Activated naive CD4-positive, alpha-beta T cell treated with anti-CD3 and anti-CD28 coated beads, Interleukin-2, amount 10 ng/mL, durations not matched to agents 7 days and 5 days (primary cell): ENCODE results near the gene PLXNA4.

ENCODE experiments used
- CTCF ChIA-PET: fragments of 350-600 bp; sonication (Branson Sonifier 250); formaldehyde crosslinking; loops from one replicate; lab custom pipeline; 2021; ENCODE audit warnings: antibody characterized with exemption; lab: Charles Lee
- DNase-seq: peaks from one replicate; pipeline ENCODE4 v3.0.0-alpha.2; 2020
- H3K27ac Mint-ChIP-seq: one replicate; pipeline ENCODE4 v1.8.0; 2021; ENCODE audit warnings: mild to moderate bottlenecking, moderate library complexity, mixed read lengths
- H3K27me3 Mint-ChIP-seq: one replicate; pipeline ENCODE4 v1.8.0; 2021; ENCODE audit warnings: mild to moderate bottlenecking, mixed read lengths
- H3K36me3 Mint-ChIP-seq: one replicate; pipeline ENCODE4 v1.8.0; 2021; ENCODE audit warnings: mixed read lengths
- H3K4me1 Mint-ChIP-seq: one replicate; pipeline ENCODE4 v1.8.0; 2021; ENCODE audit warnings: mixed read lengths
- H3K4me3 Mint-ChIP-seq: one replicate; pipeline ENCODE4 v1.8.0; 2021; ENCODE audit warnings: mild to moderate bottlenecking, moderate library complexity, mixed read lengths
- H3K9me3 Mint-ChIP-seq: one replicate; pipeline ENCODE4 v1.8.0; 2021; ENCODE audit warnings: mixed read lengths

The PLXNA4 gene

DNA sequence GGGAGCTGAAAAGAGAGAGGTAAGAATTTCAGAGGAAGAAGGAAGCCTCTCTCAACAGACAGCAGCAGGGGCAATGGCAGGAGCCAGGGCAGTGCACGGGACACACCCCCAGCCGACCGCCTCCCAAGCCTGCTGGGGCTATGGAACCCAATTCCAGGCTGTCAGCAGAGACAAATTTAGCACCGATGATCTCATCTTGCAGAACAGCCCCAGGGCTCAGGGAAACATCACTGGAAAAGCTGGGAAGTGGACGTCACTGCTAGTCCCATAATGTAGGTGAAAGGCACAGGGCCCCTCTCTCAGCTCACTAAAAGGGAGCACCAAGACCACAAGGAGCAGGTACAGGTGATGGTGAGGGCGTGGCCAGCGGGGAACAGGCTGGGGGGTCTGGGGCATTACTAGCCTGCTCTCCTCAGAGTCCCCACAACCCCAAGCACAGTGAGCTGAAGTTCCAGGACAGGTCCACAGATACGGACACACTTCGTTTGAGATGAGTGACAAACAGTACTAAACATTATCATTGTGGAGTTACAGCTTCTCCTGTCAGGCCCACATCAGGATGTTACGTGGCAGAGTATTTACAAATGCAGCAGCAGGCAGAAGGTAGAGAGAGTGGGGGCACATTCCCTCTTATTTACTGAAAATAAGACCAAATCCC, 103.7 kb downstream of the PLXNA4 start:
- Mint-ChIP-seq H3K27me3 (peaks cover 41% of the 10 kb centered on the region), H3K9me3 (peaks cover 6% of the 10 kb centered on the region), H3K36me3 (peaks cover 73% of the 10 kb centered on the region), H3K27ac (peak overlapping the region; percentile 89), H3K4me3 (no peak overlapping the region), H3K4me1 (peaks cover 89% of the 10 kb centered on the region)
- DNase-seq: no peak
- CTCF ChIA-PET: no interaction called here

DNA sequence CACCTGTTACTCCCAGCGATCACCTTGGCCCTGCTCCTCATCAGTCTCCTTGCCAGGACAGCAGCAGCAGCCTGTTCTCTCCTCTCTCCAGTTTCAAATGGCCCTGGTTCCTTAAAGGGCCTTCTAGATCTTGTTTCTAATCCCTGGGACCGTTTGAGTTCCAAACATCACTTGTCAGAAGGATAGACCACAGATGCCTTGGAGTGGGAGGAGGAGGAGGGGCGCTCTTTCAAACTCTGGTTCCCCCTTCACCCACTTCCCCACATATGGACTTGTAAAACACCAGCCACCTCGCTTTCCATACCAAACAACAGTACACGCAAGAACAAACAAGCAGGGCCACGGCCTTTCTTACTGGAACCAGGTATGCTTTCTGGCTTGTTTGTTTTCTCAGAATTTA, 104.8 kb downstream of the PLXNA4 start:
- Mint-ChIP-seq H3K27me3 (peaks cover 46% of the 10 kb centered on the region), H3K36me3 (peaks cover 73% of the 10 kb centered on the region), H3K4me3 (peak overlapping the region; percentile 4), H3K4me1 (peaks cover 82% of the 10 kb centered on the region), H3K9me3 (peaks cover 3% of the 10 kb centered on the region), H3K27ac (peak overlapping the region; percentile 89)
- DNase-seq: no peak
- CTCF ChIA-PET: no interaction called here

DNA sequence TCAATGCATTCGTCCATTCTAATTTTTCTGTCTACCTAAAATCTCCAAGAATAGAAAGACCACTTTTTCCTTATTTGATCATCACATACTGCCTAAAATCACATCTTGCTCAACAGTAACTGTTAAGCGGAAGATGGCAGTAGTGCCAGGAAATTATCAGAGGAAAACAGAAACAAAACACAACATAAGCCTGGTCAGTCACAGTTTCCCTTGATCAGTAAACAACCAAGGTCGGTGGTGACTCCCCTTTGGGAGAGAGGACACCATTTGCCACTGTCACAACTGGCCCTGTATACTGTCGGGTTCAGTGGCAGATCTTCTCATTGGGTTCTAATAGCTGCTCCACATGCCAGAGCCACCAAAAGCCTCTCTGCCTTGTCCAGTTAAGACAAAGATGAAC, 106.6 kb downstream of the PLXNA4 start:
- no peak overlapping the region for H3K27ac Mint-ChIP-seq
- peaks cover 71% of the 10 kb centered on the region for H3K36me3 Mint-ChIP-seq
- peaks cover 73% of the 10 kb centered on the region for H3K4me1 Mint-ChIP-seq
- H3K9me3 Mint-ChIP-seq: peaks cover 3% of the 10 kb centered on the region
- H3K27me3 Mint-ChIP-seq: peaks cover 35% of the 10 kb centered on the region
- H3K4me3 Mint-ChIP-seq: no peak overlapping the region
- DNase-seq: no peak
- CTCF ChIA-PET: no interaction called here

DNA sequence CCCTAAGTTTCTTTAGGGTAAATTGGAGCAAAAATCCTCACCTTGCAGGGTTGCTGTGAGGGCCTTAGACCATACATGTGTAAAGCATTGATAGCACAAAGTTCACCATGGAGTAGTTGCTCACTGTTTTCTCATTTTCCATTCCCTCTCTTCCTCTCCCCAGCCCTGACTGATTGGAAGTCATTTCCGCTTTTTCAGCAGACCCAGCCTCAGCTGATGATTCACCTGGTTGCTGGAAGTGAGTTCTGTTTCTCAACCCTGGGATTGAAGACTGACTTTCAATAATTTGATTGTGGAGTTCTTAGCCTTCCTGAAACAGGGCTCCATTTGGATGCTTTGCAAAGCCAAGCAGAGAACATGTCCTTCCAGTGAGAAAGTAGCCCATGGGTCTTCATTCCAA, 107.0 kb downstream of the PLXNA4 start:
- no peak for DNase-seq
- Mint-ChIP-seq H3K27ac (no peak overlapping the region), H3K9me3 (peaks cover 3% of the 10 kb centered on the region), H3K27me3 (peaks cover 31% of the 10 kb centered on the region), H3K4me1 (peaks cover 73% of the 10 kb centered on the region), H3K36me3 (peaks cover 73% of the 10 kb centered on the region), H3K4me3 (no peak overlapping the region)
- CTCF ChIA-PET: no interaction called here

DNA sequence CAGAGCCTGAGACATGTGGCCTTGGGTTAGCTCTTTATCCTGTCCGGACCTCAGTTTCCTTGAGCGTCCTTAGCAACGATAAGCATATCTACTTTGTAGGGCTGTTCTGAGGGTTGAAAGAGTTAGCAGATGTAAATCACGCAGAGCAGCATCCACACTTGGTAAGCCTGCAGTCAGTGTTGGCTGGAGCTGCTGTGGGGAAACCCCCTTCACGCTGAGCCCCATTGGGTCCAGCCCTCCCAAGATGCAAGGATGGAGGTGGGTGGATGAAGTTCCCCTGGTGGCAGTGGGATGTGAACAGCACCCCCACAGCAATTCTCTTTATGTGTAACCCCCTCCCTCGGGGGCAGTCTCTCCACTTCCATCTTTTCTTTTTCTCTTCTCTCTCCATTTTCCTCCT, 109.9 kb downstream of the PLXNA4 start:
- H3K27me3 Mint-ChIP-seq: peaks cover 13% of the 10 kb centered on the region
- H3K4me3 Mint-ChIP-seq: no peak overlapping the region
- peaks cover 73% of the 10 kb centered on the region for H3K4me1 Mint-ChIP-seq
- peaks cover 73% of the 10 kb centered on the region for H3K36me3 Mint-ChIP-seq
- peak overlapping the region; percentile 24 for H3K27ac Mint-ChIP-seq
- CTCF ChIA-PET: no interaction called here
- H3K9me3 Mint-ChIP-seq: peaks cover 1% of the 10 kb centered on the region
- no peak for DNase-seq

DNA sequence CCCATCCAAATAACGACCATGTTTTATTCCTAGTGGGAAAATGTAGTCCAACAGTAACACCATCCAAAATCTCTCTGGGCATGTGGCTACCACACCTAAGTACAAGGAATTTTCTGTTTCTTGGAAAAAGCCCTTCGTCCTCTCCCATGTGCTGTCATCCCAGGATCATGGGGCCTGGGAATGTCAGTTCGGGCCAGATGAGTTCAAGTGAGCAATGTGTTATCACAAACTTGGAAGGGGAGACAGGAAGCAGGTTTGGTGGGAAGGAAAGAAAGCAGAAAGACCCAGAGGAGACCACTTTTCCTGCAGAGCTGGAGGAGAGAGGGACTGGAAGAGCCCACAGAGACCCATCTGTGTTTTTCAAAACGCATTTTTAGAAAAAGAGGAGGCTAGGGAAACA, 110.8 kb downstream of the PLXNA4 start:
- no peak for DNase-seq
- peaks cover 10% of the 10 kb centered on the region for H3K27me3 Mint-ChIP-seq
- CTCF ChIA-PET: no interaction called here
- peaks cover 73% of the 10 kb centered on the region for H3K4me1 Mint-ChIP-seq
- no peaks in the 10 kb centered on the region for H3K9me3 Mint-ChIP-seq
- peak overlapping the region; percentile 8 for H3K27ac Mint-ChIP-seq
- H3K36me3 Mint-ChIP-seq: peaks cover 65% of the 10 kb centered on the region
- H3K4me3 Mint-ChIP-seq: no peak overlapping the region

DNA sequence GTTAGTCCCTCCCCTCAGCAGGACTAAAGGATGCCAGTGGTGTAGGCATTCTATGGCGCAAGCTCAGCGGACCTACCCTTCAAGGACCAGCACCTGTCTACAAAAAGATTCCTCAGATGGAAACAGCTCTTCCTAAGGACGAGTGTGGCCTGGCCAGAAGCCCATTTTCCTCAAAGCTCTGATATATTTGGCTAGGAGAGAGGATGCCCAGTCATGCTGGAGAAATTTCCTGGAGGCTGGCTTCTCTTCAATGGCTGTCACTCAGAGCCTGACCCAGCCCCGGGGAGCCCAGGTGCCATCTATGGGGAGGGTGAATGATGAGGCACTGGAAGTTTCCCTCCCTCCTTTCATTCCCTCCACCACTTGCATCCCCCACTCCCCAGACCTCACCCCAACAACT, 111.5 kb downstream of the PLXNA4 start:
- Mint-ChIP-seq H3K27me3 (peaks cover 10% of the 10 kb centered on the region), H3K27ac (no peak overlapping the region), H3K4me3 (no peak overlapping the region), H3K36me3 (peaks cover 58% of the 10 kb centered on the region), H3K9me3 (no peaks in the 10 kb centered on the region), H3K4me1 (peaks cover 73% of the 10 kb centered on the region)
- no peak for DNase-seq
- CTCF ChIA-PET: interaction anchor here (2.1 kb wide), 1 partner anchor 116 kb away, joined by 5 read pairs; no protein-coding TSS in a partner anchor

DNA sequence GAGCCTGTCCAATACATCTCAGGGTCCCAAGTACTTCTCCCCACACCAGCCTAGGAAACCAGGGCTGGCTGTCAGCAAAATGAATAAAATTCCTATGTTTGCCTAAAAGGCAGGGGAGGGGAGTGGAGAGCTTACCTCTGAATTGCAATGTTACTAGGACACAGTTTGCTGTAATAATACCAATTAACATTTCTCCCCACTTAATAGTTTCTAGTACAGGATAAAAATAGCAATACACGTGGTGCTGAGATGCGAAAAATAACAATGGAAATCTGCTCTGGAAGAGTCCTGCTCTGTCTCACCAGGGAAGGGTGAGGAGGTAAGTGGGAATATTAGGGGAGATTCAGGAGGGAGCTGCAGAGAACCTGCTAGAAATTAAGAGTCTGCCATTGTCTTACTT, 112.3 kb downstream of the PLXNA4 start:
- Mint-ChIP-seq H3K9me3 (no peaks in the 10 kb centered on the region), H3K36me3 (peaks cover 57% of the 10 kb centered on the region), H3K27ac (no peak overlapping the region), H3K4me3 (no peak overlapping the region), H3K4me1 (peaks cover 75% of the 10 kb centered on the region), H3K27me3 (peaks cover 12% of the 10 kb centered on the region)
- CTCF ChIA-PET: interaction anchor here (2.1 kb wide), 1 partner anchor 116 kb away, joined by 5 read pairs; no protein-coding TSS in a partner anchor
- DNase-seq: no peak

DNA sequence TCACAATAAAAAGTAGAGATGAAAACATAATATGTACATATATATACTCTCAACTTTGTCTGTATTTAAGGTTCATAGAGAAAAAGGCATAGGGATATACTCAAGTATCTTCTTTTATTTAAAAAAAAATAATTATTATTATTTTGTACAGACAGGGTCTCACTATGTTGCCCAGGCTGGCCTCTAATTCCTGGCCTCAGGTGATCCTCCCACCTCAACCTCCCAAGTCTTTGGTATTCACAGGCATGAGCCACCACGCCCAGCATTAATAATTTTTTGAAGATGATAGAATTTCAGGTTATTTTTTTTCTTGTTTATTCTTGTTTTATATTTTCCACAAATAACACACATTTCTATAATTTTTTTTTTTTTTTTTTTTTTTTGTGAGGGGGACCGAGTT, 113.8 kb downstream of the PLXNA4 start:
- CTCF ChIA-PET: interaction anchor here (2.1 to 2.5 kb wide), 2 partner anchors 31 to 118 kb away, joined by 5 to 8 read pairs; no protein-coding TSS in a partner anchor
- Mint-ChIP-seq H3K9me3 (peaks cover 6% of the 10 kb centered on the region), H3K4me1 (peaks cover 78% of the 10 kb centered on the region), H3K27me3 (peaks cover 21% of the 10 kb centered on the region), H3K27ac (peak overlapping the region; percentile 87), H3K4me3 (no peak overlapping the region), H3K36me3 (peaks cover 56% of the 10 kb centered on the region)
- DNase-seq: no peak

DNA sequence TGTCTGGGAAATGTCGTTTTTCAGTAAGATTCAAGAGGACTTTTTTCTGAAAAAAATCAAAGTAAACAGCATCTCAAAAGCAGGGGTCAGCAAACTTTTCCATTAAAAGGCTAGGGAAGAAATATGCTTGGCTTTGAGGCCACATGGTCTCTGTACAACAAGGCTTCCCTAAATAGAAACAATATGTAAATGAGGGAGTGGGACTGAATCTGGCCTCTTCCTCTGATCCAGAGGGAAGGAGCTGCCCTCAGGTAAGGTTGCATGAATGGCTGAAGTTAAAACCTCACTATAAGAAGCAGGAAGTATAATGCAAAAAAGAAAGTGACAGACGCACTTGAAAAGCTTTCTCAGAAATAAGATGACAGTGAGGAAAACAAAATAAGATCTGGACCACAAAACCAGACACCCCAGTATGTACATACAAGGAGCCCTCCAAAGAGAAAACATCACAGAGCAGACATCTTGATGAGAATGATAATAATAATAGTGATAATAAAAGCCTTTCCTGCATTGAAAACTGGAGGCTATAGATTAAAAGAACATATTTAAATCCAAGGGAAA, 115.2 kb downstream of the PLXNA4 start:
- peak overlapping the region; percentile 1 for H3K4me3 Mint-ChIP-seq
- DNase-seq: no peak
- CTCF ChIA-PET: interaction anchor here (1.6 to 2.5 kb wide), 2 partner anchors 14 to 30 kb away, joined by 6 to 8 read pairs; no protein-coding TSS in a partner anchor

DNA sequence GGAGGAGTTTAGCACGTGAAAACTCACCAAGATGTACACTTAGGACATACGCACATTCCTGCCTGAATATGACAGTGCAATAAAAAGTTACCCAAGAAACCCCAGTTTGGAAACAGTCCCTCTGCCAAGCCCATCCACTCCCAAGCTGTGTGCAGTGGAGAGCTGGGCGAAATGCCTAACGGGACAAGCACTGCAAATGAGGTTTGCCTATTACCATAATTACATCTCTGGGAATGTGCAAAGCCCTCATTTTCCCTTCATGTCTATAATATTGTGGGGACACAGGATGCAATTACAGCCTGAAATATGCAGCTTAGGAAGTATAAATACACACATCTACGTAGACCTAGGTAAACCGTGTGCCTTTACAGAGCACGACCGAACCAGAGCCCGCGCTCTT, 117.5 kb downstream of the PLXNA4 start:
- no peak for DNase-seq
- Mint-ChIP-seq H3K27me3 (peaks cover 13% of the 10 kb centered on the region), H3K36me3 (peaks cover 53% of the 10 kb centered on the region), H3K4me3 (no peak overlapping the region), H3K4me1 (peaks cover 90% of the 10 kb centered on the region), H3K9me3 (peaks cover 7% of the 10 kb centered on the region), H3K27ac (peak overlapping the region; percentile 87)
- CTCF ChIA-PET: interaction anchor here (1.0 kb wide), 1 partner anchor 9 kb away, joined by 3 read pairs; no protein-coding TSS in a partner anchor

More for the DNA sequence above, 115.2 kb downstream of the PLXNA4 start:
- peaks cover 16% of the 10 kb centered on the region for H3K27me3 Mint-ChIP-seq
- peaks cover 7% of the 10 kb centered on the region for H3K9me3 Mint-ChIP-seq
- peaks cover 84% of the 10 kb centered on the region for H3K4me1 Mint-ChIP-seq
- H3K27ac Mint-ChIP-seq: peak overlapping the region; percentile 87
- peaks cover 53% of the 10 kb centered on the region for H3K36me3 Mint-ChIP-seq

DNA sequence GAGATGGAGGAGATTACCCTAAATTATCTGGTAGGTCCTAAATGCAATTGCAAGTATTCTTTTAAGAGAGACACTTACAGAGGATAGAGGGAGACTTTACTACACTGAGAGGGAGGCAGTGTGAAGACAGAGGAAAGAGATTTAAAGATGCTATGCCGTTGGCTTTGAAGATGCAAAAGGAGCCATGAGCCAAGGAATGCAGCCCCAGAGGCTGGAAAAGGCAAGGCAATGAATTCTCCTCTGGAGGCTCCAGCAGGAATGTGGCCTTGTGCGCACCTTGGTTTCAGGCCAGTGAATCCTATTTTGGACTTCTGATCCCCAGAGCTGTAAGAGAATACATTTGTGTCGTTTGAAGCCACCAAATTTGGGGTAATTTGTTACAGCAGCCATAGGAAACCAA, 118.6 kb downstream of the PLXNA4 start:
- Mint-ChIP-seq H3K27ac (no peak overlapping the region), H3K27me3 (peaks cover 22% of the 10 kb centered on the region), H3K9me3 (peaks cover 11% of the 10 kb centered on the region), H3K36me3 (peaks cover 57% of the 10 kb centered on the region), H3K4me1 (peaks cover 89% of the 10 kb centered on the region), H3K4me3 (no peak overlapping the region)
- DNase-seq: no peak
- CTCF ChIA-PET: no interaction called here

DNA sequence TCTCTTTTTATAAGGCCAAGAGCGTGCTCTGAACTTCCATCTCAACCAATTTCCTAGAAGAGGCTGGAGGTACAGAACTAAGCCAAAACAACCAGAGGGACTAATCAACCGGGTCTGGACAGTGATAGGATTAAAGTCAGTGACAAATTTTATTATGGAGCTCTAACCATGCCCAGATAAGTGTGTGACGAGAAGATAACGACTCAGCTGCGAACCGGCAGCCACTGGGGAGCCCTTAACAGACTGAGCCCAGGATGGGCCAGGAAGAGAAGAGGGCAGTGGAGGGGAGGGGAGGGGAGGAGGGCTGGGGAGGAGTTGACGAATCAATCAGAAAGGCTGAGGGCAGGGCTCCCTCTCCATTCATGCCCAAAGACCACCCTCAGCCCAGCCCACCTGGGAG, 119.9 kb downstream of the PLXNA4 start:
- H3K9me3 Mint-ChIP-seq: peaks cover 16% of the 10 kb centered on the region
- peaks cover 90% of the 10 kb centered on the region for H3K4me1 Mint-ChIP-seq
- CTCF ChIA-PET: no interaction called here
- peaks cover 22% of the 10 kb centered on the region for H3K27me3 Mint-ChIP-seq
- H3K4me3 Mint-ChIP-seq: no peak overlapping the region
- H3K36me3 Mint-ChIP-seq: peaks cover 64% of the 10 kb centered on the region
- no peak for DNase-seq
- H3K27ac Mint-ChIP-seq: no peak overlapping the region

DNA sequence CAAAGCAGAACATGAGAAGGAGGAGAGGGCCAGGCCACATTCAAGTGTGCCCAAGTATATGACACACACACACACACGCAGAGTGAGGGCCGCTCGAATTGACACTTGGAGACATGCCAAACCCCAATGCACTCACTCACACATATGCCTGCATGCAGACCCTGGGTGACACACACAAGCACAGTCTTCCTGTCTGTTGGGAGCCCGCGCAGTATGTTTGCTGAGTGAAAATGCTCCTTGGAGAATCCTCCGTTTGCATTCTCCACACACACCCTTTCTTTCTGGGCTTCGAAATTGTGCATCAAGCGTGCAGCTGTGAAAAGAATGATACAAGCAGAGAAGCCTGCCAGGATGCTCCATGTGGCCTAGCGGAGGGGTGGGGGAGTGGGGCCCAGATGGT, 120.9 kb downstream of the PLXNA4 start:
- peaks cover 90% of the 10 kb centered on the region for H3K4me1 Mint-ChIP-seq
- no peak overlapping the region for H3K4me3 Mint-ChIP-seq
- CTCF ChIA-PET: no interaction called here
- peaks cover 16% of the 10 kb centered on the region for H3K9me3 Mint-ChIP-seq
- DNase-seq: no peak
- H3K27me3 Mint-ChIP-seq: peaks cover 22% of the 10 kb centered on the region
- H3K27ac Mint-ChIP-seq: peak overlapping the region; percentile 68
- peaks cover 72% of the 10 kb centered on the region for H3K36me3 Mint-ChIP-seq

DNA sequence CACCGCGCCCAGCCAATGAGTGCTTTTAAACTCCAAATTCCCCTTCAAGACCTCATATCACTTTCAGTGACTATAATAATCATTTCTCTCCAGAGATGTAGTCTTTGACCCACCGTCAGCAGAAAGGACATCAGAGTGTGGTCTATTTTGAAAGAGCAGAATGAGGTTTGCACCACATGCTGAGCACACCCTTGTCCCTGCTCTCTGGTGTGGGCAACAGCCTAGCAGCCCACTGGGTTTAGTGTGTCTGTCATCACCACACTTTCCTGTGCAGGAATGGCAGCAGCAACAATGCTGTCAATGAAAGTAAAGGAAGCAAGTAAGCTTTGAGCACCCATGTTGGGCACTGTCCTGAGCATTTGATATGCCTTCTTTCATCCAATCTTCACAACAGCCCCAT, 122.4 kb downstream of the PLXNA4 start:
- Mint-ChIP-seq H3K27ac (peak overlapping the region; percentile 19), H3K4me1 (peaks cover 91% of the 10 kb centered on the region), H3K9me3 (peaks cover 16% of the 10 kb centered on the region), H3K36me3 (peaks cover 77% of the 10 kb centered on the region), H3K27me3 (peaks cover 18% of the 10 kb centered on the region), H3K4me3 (no peak overlapping the region)
- CTCF ChIA-PET: interaction anchor here (1.6 kb wide), 1 partner anchor 60 kb away, joined by 4 read pairs; no protein-coding TSS in a partner anchor
- DNase-seq: no peak
